GM11168 (cell line): ENCODE measurements around the gene POMP.
"Not testable (repeated sequence)": the region's sequence is repeated elsewhere in the genome, so short reads cannot be mapped to it uniquely, and the experiment has no call there.

ENCODE experiments used
- in situ Hi-C: fragments of 300-500 bp; cut with MboI; formaldehyde crosslinking; loops from one replicate; pipeline ENCODE4 v1.12.0; 2022; ENCODE audit warnings: low sequenced_read_pairs; ENCODE audit not compliant: unreplicated experiment

Gene POMP

GRCh38 chr13:28636677-28637317 is 22.1 kb upstream of the POMP start:
- in situ Hi-C loops = loop anchor here (10.0 kb wide), 1 partner anchor 312 kb away; no protein-coding TSS in a partner anchor

- in situ Hi-C loops = loop anchor here (10.0 kb wide), 1 partner anchor 313 kb away; no protein-coding TSS in a partner anchor
Observed at GRCh38 chr13:28637714-28638355, 21.1 kb upstream of the POMP start.

DNA sequence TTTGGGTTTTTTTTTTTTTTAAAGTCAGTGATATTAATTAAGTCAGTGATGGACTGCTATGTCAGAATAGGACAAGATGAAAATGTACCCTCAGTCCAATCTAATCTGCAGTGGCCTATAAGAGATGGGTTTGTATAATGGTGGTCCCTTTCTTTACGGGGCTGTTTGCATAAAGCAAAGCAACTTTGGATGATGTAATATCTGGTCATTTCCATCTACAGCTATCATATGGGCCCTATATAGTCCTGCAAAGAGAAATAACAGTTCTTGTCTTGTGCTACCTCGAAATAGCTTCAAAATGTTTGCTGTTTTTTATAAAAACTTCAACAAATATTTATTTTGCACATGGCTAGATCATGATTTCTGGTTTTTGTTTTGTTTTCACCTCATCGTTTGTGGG is 20.2 kb upstream of the POMP start:
- in situ Hi-C loops = loop anchor here (10.0 kb wide), 1 partner anchor 314 kb away; no protein-coding TSS in a partner anchor

DNA sequence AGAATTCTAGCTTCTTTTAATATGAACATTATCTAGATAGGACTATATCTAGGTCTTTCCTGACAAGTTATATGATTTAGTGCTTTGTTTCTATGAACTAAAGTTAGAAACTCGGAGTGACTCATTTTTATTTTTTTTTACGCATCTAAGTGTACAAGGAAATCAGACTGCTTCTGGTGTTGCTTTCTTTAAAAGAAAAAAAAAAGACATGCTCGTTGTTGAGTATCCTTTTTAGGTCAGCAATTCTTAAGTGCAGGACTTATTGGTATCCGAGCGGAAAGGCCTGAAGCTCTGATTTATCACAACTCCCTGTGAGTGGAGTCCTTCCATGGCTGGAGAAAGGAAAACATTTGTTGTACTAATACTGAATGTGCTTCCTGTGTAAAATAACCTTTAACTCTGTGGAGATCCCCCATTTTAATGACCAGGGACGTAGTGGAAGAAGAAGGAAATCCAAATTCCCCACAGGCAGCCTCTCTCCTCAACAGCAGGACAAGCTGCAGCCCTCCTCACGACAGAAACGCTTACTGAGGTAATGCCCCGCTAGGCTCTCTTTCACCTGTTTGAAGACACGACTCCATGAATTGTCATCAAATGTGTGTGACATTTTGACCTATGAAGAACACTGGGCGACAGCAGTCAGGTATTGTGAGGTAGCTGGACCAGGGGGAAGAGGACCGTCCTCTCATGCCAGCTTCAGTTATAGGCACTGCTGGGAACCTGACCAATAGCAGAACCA is 17.9 kb upstream of the POMP start:
- in situ Hi-C loops = no loop called here

GRCh38 chr13:28641600-28641926 is 17.4 kb upstream of the POMP start:
- in situ Hi-C loops = no loop called here

DNA sequence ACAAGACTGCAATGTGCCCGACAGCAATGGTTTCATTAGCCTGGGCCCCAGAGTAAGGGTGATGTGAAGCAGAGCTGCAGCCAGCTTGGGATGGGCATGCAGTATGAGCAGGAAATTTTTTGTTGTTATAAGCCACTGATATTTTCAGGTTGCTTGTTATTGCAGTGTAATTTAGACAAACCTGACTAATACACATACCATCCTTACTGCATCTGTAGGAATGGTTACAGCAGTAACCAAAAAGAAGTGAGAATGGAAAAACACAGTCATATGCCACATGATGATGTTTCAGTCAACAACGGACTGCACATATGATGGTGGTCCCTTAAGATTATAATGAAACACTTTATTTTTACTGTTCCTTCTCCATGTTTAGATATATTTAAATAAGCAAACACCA is 8.6 kb upstream of the POMP start:
- in situ Hi-C loops = no loop called here

GRCh38 chr13:28651810-28652401 is 7.0 kb upstream of the POMP start:
- in situ Hi-C loops = no loop called here

- in situ Hi-C loops = no loop called here
Observed at GRCh38 chr13:28653111-28653510, 5.8 kb upstream of the POMP start.

DNA sequence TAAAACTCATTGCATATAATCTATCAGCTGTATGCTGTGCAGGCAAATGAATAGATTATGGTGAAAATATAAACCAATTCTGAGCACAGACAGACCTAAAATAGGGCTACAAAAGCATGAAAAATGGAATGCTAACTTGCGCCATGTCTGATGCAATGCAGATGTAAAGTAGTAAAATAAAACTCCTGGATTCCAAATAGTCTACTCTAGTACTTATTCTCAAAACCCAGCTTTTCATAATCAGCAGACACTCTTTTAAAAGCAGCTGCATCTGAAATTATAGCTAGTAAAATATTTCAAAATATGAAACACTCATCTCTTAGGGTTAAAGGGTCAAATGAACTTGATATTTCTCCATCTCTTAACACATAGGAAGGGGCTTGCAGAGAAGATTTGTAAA is 4.7 kb upstream of the POMP start:
- in situ Hi-C loops = no loop called here

- in situ Hi-C loops = no loop called here
Observed at GRCh38 chr13:28655561-28655960, 3.4 kb upstream of the POMP start.

- in situ Hi-C loops = no loop called here
Observed at GRCh38 chr13:28657784-28658538, 969 bp upstream of the POMP start.

DNA sequence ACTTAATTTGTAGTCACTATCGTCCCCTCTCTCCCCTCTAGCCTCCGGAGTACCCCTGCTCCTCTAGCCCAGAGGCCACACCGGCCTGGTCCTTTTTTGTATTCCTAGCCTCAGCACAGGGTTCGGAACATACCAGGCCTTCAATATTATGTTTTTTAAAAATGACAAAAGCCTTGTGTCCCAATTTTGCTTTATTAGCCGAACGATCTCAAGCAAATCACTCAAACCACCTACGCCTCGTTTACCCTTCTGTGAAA is 463 bp upstream of the POMP start:
- in situ Hi-C loops = no loop called here

GRCh38 chr13:28659621-28659970 is 666 bp downstream of the POMP start:
- in situ Hi-C loops = no loop called here

GRCh38 chr13:28666897-28667488 is 8.1 kb downstream of the POMP start:
- in situ Hi-C loops = loop anchor here (10.0 kb wide), 1 partner anchor 128 kb away; no protein-coding TSS in a partner anchor

DNA sequence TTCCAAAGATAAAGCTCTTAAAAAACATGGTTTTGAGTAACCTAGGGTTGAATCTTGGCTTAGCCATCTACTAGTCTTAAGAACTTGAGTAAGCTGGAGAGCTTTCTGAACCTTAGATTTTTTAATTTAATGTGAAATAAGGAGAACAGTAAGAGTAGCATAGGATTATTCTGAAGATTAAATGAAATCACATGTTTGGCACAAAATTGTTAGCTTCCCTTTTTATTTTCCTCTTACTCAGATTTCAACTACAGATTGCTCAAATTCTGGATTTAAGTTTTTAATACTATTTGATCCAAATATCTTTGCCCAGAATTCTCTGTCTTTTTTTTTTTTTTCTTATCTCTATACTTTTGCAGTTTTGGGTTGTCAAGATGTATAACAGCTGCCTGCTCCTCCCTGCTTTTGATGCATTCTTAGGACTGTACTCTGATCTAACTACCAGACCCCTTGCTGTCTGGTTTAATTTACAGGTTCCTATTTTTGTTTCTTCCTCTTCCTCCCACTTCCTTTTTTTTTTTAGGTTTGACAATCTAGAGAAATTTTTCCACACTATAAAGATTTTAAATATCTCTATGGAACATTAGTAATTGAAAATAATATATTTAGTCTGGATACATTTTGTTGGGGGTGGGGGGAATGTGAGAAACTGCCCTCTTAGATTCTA is 12.3 kb downstream of the POMP start:
- in situ Hi-C loops = no loop called here

DNA sequence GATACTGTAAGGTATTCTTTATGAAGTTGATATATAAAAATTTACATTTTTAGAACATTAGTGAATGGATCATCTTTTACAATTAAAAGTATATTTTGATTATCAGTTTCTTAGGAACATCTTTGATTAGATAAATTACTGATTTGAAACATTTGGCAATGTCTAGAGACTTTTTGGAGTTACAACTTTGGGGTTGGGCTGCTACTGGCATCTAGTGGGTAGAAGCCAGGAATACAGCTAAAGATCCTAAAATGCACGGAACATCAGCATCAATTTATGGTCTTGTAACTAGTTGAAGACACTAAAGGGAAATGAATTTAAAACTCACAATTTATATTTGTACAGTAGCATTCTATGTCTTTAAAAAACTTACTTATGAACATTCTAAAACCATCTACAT is 19.9 kb downstream of the POMP start:
- in situ Hi-C loops = no loop called here

DNA sequence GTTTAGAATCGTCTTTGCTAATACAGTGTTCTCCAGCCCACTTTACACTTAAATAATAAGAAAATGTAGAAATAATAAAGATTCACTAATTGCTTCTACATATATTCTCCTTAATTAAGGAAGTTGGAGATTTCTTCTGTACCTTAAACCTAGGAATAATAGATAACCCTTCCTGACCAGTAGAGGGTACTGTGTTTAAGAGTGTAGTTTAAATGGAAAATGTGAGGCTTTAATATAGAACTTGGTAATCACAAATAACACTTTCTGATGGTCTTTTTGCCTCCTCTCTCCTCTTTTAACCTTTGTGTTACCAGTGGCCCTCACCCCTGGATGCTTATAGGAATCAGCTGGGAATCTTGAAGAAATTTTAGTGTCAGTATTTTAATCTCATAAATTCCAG is 20.7 kb downstream of the POMP start:
- in situ Hi-C loops = no loop called here

GRCh38 chr13:28680541-28680940 is 21.6 kb downstream of the POMP start:
- in situ Hi-C loops = no loop called here

DNA sequence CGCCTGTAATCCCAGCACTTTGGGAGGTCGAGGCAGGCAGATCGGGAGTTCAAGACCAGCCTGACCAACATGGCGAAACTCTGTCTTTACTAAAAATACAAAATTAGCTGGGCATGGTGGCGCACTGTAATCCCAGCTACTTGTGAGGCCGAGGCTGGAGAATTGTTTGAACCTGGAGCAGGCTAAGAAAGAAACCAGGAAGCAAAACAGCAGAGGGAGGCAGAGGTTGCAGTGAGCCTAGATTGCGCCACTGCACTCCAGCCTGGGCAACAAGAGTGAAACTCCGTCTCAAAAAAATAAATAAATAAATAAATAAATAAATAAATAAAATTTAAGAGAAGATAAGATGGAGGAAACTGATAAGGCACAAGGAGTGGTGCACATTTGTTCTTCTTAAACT is 24.2 kb downstream of the POMP start:
- in situ Hi-C loops = not testable (repeated sequence)

DNA sequence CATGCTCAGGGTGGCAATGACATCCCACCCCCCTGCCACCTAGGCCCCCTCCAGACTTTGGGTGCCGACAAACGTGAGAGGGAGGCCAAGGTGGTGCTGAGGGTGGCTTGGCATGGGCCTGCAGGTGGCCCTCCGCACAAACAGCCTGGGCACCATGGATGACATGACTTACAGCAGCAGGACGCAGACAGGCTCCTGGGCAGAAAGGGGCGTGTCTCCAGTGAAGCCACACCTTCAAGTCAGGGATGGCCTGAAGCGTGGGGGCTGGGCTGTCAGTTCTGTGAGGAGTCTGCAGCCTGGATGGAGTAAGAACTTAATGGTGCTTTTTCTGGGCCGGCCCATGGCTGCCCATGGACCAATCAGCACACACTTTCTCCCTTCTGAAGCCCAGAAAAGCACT is 25.3 kb downstream of the POMP start:
- in situ Hi-C loops = no loop called here
